Left kidney (tissue), 8 donors: ENCODE measurements around the gene CCL23. TPM values are rescaled to one million over a fixed set of nuclear protein-coding genes. Genes with fewer than 3 reads are reported as not detected.
"Not testable (repeated sequence)": the region's sequence is repeated elsewhere in the genome, so short reads cannot be mapped to it uniquely, and the experiment has no call there.

Source experiments
- DNase-seq: peaks from one replicate; pipeline ENCODE4 v3.0.0-alpha.2; 2013
- long read RNA-seq, 8 donors: transcript quantifications; one replicate each; lab custom pipeline, GENCODE V29; 2026
- polyA plus RNA-seq: library from polyadenylated mRNA; unstranded; fragments of 120-200 nt; gene quantifications from one replicate; pipeline ENCODE4 v1.2.1, GENCODE V29; 2013; ENCODE audit not compliant: insufficient read length

The CCL23 gene
- 0.48 TPM for polyA plus RNA-seq
- long read RNA-seq, donor 1: 0 reads
- long read RNA-seq, donor 2: 0 reads
- long read RNA-seq, donor 3: 0 reads
- long read RNA-seq, donor 4: 0 reads
- long read RNA-seq, donor 5: 0 reads
- long read RNA-seq, donor 6: 0 reads
- long read RNA-seq, donor 7: 0 reads
- long read RNA-seq, donor 8, partial matches to known transcripts: 0 of 1 reads
- long read RNA-seq, donor 8, other reads (novel, unspliced or antisense): 0 of 1 reads

DNA sequence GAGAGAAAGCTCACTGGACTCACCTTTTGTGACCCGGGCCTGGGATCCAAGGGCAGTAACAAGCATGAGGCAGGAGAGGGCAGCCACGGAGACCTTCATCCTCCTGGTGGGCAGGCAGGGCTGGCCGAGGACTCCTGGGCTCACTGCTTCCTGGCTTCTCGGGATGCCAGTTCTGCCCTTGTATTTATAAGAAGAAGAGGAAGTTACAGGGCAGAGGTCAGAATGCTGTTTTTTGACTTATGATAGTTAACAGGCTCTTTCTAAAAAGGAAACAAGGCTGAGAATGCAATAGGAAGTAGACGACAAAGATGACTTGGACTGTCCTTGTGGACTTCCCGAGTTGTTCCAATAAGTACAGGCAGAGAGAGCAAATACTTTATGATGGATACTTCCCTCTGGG lies at the start of gene CCL23:
TSS of gene CCL23 (minus strand) at position 174 of the 400 bp plus-strand sequence. CDS start at position 99, 75 bp downstream.
- no peak for DNase-seq

DNA sequence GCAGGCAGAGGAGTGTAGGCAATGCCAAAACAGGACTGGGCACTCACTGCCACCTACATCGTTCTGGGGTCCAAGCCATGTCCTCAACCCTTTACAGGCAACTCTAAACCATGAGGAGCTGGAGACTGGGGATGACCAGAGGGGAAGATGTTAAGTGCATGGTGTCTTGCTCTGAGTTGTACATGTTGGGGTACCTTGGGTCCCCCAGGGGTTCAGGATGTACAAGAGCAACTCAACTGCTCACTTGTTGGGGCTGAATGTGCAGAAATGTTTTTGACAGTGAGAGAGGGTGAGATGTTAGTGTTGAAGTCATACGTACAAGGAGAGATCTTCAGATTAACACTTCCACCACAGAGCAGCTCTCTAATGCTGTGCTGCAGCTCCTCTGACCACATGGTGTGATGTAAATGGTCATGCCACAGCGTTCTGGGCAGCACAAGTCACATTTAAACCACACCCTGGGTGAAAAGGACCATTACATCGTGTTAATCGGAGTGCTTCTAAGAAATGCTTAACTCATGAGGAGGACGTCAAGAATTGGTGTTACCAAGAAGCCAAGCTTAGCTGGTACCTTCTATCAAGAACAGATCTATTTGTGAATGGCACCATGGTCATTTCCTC lies 48.7 kb upstream of the CCL23 start:
- DNase-seq: no peak

- no peak for DNase-seq
Measured at GRCh38 chr17:36063786-36064541, 46.2 kb upstream of the CCL23 start, which contains the start of gene CCL18. TSS of gene CCL18 (plus strand) at chr17:36064272. CDS start at chr17:36064343, 71 bp downstream.

DNA sequence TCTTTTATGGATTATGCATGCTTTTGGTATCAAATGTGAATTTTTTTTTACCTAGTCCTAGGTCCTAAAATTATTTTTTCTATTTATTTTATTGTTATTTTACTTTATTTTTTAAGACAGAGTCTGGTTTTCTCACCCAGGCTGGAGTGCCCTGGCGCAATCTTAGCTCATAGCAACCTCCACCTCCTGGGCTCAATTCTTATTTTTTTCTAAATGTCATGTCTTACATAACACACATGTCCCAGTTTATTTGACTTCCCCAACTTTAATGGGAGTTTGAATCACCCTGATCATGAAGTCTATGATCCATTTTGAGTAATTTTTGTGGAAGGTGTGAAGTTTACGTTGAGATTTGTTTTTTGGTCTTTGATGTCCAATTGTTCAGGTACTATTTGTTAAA lies 43.0 kb upstream of the CCL23 start:
- DNase-seq: no peak

DNA sequence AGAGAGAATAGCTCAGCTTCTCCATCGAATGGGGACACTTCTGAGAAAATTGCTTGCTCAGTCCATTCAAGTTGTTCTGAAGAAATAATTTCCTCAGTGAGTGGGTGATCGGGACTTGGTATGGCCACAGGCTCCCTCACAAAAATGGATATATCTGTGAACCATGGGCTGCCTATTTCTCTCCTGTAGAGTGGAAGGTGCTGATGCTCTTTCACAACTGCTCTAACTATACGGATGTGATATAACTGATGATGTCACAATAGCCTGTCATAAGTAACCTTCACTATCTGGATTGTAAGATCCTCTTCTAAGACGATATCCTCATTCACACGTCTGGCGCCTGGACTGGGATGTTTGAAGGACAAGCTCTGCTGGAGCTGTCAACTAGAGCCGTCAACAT lies 41.6 kb upstream of the CCL23 start:
- DNase-seq: no peak

DNA sequence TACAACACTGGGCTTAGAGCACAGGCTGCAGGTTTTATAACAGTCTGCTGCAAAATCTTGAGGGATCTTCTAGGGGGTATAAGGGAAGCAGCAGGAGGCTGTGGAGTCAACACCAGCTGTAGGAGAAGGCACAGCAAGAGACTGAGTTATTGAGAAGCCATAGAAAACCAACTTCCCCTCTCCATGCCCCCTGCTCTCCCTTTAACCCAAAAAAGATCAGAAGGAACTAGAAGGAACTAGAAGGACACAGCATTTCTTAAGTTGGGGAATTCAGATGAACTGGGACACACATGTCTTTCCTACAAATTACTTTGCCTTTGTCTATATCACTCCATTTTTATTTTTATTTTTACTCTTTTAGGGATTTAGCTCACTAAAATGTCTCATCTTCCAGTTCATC lies 40.1 kb upstream of the CCL23 start:
- no peak for DNase-seq

- no peak for DNase-seq
Measured at GRCh38 chr17:36055921-36056520, 38.2 kb upstream of the CCL23 start.

- DNase-seq: no peak
Measured at GRCh38 chr17:36055171-36055570, 37.4 kb upstream of the CCL23 start.

- DNase-seq: no peak
Measured at GRCh38 chr17:36049643-36050042, 31.9 kb upstream of the CCL23 start.

GRCh38 chr17:36048066-36048465 lies 30.3 kb upstream of the CCL23 start:
- no peak for DNase-seq

- DNase-seq: no peak
Measured at GRCh38 chr17:36036235-36036634, 18.5 kb upstream of the CCL23 start.

GRCh38 chr17:36034127-36034526 lies 16.4 kb upstream of the CCL23 start:
- DNase-seq: no peak

GRCh38 chr17:36030956-36031355 lies 13.2 kb upstream of the CCL23 start:
- DNase-seq: no peak

DNA sequence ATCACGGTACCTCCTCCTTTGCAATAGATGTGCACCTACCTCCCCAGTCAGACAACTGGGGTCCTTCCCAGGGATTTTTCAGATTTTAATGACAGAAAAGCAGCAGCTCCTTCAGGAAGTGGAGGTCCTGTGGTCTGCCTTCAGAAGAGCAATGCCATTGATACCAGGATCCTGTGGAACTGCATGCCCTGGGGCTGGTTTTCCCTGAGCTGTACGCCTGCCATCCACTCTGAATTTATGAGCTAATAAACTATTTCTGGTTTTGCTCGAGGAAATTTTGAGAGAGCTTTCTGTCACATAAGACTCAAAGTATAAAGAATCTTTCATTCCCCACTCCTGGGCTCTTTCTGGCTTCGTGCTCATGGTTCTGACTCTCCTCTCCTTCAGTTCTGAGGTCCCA lies 10.0 kb upstream of the CCL23 start:
- no peak for DNase-seq

GRCh38 chr17:36024106-36024869 lies 6.5 kb upstream of the CCL23 start:
- no peak for DNase-seq

- DNase-seq: no peak
Measured at GRCh38 chr17:36019423-36019822, 1.7 kb upstream of the CCL23 start.

DNA sequence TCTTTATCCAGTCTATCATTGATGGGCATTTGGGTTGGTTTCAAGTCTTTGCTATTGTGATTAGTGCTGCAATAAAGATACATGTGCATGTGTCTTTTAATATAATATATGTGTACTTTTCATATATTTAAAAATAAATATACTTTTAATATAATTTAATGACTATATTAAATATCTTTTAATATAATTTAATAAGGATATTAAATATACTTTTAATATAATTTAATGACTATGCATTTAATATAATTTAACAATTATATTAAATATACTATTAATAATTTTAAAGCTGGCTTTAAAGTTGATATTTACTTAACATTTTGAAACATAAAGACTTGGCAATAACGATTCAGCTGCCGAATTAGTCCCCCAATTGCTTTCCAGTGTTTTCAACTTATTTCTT lies 1.2 kb downstream of the CCL23 start:
- no peak for DNase-seq

DNA sequence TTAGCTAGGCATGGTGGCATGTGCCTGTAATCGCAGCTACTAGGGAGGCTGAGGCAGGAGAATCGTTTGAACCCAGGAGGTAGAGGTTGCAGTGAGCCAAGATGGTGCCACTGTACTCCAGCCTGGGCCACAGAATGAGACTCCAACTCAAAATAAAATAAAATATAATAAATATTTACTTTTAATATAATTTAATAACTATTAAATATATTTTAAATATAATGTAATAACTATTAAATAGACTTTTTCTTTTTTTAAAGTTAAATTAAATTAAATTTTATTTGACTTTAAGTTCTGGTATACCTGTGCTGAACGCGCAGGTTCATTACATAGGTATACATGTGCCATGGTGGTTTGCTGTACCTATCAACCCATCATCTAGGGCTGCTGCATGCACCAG lies 1.9 kb downstream of the CCL23 start:
- DNase-seq: not testable (repeated sequence)

- DNase-seq: no peak
Measured at GRCh38 chr17:36014946-36015345, 2.8 kb downstream of the CCL23 start.

GRCh38 chr17:36011201-36011600 lies 6.6 kb downstream of the CCL23 start:
- no peak for DNase-seq

DNA sequence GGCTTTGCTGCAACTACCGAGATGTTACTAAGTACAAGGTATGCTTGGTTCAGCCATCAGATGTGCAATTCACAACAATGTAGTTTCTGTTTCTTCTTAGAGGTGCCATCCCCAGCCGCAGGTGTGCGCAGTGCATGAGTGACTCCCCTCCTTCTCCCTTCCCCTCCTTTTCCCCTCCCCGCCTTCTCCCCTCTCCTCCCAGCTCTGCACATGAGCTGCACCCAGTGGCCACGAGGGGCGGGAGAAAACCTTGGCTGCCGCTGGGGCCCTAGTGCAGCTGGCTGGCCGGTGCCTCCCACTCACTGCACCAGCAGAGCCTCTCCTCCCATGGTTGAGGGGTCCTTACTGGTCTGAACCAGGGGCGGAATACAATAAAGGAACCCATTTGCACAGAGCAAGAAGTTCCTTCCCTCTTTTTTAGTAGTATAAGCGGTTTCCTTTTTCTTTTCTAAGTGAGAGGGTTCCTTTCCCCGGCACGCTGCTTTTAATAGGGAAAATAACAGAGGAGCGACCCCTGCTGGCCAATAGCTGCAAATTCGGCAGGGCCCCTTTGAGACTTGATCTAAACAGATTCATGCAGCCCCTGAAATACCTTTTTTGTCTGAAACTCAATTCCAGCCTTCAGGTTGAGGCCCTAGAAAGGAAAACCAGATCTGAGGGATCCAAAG lies 8.6 kb downstream of the CCL23 start:
- DNase-seq: no peak
